A549 (cell line): Measurements from ENCODE around the gene ZNRD2.

ENCODE experiments used
- EP300 ChIP-seq, 2 experiments: fragments of >200 bp; sonication (Bioruptor Twin); formaldehyde crosslinking; IDR thresholded peaks; 2 replicates in 1 of 2; 3 replicates in 1 of 2; pipeline ENCODE4 v1.6.1; 2016 to 2017
- GATA3 ChIP-seq: IDR thresholded peaks from 2 replicates; pipeline ENCODE4 v1.6.1; 2012; ENCODE audit warnings: borderline replicate concordance
- JUN ChIP-seq, 2 experiments: fragments of >200 bp; sonication (Bioruptor Twin); formaldehyde crosslinking; IDR thresholded peaks; 2 replicates in 1 of 2; 3 replicates in 1 of 2; pipeline ENCODE4 v1.6.1; 2016 to 2017
- PHF8 ChIP-seq: fragments of 200-600 bp; sonication (generic); IDR thresholded peaks from 2 replicates; pipeline ENCODE4 v1.6.1; 2016; ENCODE audit warnings: low read depth, mild to moderate bottlenecking, antibody characterized with exemption, moderate library complexity, borderline replicate concordance
- POLR2A ChIP-seq: IDR thresholded peaks from 2 replicates; pipeline ENCODE4 v1.6.1; 2012; ENCODE audit warnings: mild to moderate bottlenecking, low read length
- POLR2AphosphoS2 ChIP-seq: conservative IDR thresholded peaks from 2 replicates; pipeline ENCODE4 v1.6.1; 2012; ENCODE audit warnings: low read length, improper control_type of control experiment, inconsistent platforms
- REST ChIP-seq: fragments of 200-600 bp; sonication (generic); IDR thresholded peaks from 2 replicates; pipeline ENCODE4 v1.6.1; 2016; ENCODE audit warnings: antibody characterized with exemption, mild to moderate bottlenecking, moderate library complexity
- TF ChIP-seq, protein P1 (sequence below): fragments of >200 bp; sonication (Bioruptor Twin); formaldehyde crosslinking; IDR thresholded peaks from 3 replicates; pipeline ENCODE4 v1.5.1; 2016
- TF ChIP-seq, protein P2 (sequence below): fragments of >200 bp; sonication (Bioruptor Twin); formaldehyde crosslinking; IDR thresholded peaks from 3 replicates; pipeline ENCODE4 v1.6.1; 2016

DNA sequence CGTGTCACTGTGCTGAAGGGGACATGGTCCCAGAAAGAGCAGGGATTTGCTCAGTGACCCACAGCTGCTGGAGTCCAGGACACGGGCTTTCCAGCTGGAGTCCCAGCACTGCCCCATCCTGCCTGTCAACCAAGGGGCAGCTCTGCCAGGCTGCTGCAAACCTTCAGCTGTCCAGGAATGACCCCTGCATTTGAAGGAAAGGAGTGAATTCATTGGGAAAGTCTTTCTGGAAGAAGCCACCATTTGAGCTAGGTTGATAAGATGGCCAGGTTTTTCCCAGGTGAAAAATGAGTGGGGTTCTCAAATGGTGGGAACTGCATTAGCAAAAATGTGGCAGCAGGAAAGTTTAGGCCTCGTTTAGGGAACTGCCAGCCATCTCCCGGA lies 16.0 kb downstream of the ZNRD2 start:
- no peak for TF ChIP-seq EP300 (IDR thresholded peaks at IDR 0.05)
- TF ChIP-seq, protein P1, sequence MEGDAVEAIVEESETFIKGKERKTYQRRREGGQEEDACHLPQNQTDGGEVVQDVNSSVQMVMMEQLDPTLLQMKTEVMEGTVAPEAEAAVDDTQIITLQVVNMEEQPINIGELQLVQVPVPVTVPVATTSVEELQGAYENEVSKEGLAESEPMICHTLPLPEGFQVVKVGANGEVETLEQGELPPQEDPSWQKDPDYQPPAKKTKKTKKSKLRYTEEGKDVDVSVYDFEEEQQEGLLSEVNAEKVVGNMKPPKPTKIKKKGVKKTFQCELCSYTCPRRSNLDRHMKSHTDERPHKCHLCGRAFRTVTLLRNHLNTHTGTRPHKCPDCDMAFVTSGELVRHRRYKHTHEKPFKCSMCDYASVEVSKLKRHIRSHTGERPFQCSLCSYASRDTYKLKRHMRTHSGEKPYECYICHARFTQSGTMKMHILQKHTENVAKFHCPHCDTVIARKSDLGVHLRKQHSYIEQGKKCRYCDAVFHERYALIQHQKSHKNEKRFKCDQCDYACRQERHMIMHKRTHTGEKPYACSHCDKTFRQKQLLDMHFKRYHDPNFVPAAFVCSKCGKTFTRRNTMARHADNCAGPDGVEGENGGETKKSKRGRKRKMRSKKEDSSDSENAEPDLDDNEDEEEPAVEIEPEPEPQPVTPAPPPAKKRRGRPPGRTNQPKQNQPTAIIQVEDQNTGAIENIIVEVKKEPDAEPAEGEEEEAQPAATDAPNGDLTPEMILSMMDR, result no peak
- no peak for TF ChIP-seq GATA3
- TF ChIP-seq POLR2AphosphoS2, result no peak
- TF ChIP-seq JUN (IDR thresholded peaks at IDR 0.05), result no peak
- TF ChIP-seq POLR2A, result no peak
- no peak for TF ChIP-seq PHF8
- TF ChIP-seq, protein P2, sequence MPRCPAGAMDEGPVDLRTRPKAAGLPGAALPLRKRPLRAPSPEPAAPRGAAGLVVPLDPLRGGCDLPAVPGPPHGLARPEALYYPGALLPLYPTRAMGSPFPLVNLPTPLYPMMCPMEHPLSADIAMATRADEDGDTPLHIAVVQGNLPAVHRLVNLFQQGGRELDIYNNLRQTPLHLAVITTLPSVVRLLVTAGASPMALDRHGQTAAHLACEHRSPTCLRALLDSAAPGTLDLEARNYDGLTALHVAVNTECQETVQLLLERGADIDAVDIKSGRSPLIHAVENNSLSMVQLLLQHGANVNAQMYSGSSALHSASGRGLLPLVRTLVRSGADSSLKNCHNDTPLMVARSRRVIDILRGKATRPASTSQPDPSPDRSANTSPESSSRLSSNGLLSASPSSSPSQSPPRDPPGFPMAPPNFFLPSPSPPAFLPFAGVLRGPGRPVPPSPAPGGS, result no peak
- no peak for TF ChIP-seq REST
